Endodermal cell (in vitro differentiated cells): ENCODE data around the gene PHC1. TPM values are rescaled to one million over a fixed set of nuclear protein-coding genes. Genes with fewer than 3 reads are reported as not detected.

Experiments
- DNase-seq: peaks from one replicate; pipeline ENCODE4 v3.0.0-alpha.2; 2017
- H3K27ac ChIP-seq: 2 replicates; pipeline ENCODE4 v1.5.1; 2013; ENCODE audit warnings: mild to moderate bottlenecking, low read depth, low read length, moderate library complexity
- H3K27me3 ChIP-seq: 2 replicates; pipeline ENCODE4 v1.6.1; 2013; ENCODE audit warnings: mild to moderate bottlenecking, low read length, moderate library complexity; ENCODE audit not compliant: insufficient read depth, control insufficient read depth, poor library complexity, severe bottlenecking
- H3K36me3 ChIP-seq: 2 replicates; pipeline ENCODE4 v1.7.0; 2013; ENCODE audit warnings: mild to moderate bottlenecking, low read length, moderate library complexity; ENCODE audit not compliant: control insufficient read depth, insufficient read depth
- H3K4me1 ChIP-seq: one replicate; pipeline ENCODE4 v1.7.0; 2013; ENCODE audit warnings: low read length; ENCODE audit not compliant: control insufficient read depth, insufficient read depth
- H3K4me3 ChIP-seq: 2 replicates; pipeline ENCODE4 v1.5.1; 2013; ENCODE audit warnings: mild to moderate bottlenecking, low read length, moderate library complexity
- H3K9ac ChIP-seq: 2 replicates; pipeline ENCODE4 v1.6.1; 2013; ENCODE audit warnings: mild to moderate bottlenecking, low read length, moderate library complexity; ENCODE audit not compliant: poor library complexity, severe bottlenecking; ENCODE audit errors: extremely low read depth
- H3K9me3 ChIP-seq: 2 replicates; pipeline ENCODE4 v1.6.1; 2013; ENCODE audit warnings: mild to moderate bottlenecking, low read length, moderate library complexity; ENCODE audit not compliant: control insufficient read depth
- H3K27ac Mint-ChIP-seq: 2 replicates; pipeline ENCODE4 v1.8.0; 2020; ENCODE audit warnings: mixed read lengths
- H3K27me3 Mint-ChIP-seq: 2 replicates; pipeline ENCODE4 v1.8.0; 2021; ENCODE audit warnings: mild to moderate bottlenecking, mixed read lengths; ENCODE audit not compliant: insufficient read depth
- H3K36me3 Mint-ChIP-seq: 2 replicates; pipeline ENCODE4 v1.8.0; 2020; ENCODE audit warnings: low read depth, mixed read lengths
- H3K4me1 Mint-ChIP-seq: 2 replicates; pipeline ENCODE4 v1.8.0; 2020; ENCODE audit warnings: mixed read lengths
- H3K4me3 Mint-ChIP-seq: 2 replicates; pipeline ENCODE4 v1.8.0; 2020; ENCODE audit warnings: mild to moderate bottlenecking, moderate library complexity, mixed read lengths
- H3K9me3 Mint-ChIP-seq: 2 replicates; pipeline ENCODE4 v1.8.0; 2020; ENCODE audit warnings: mild to moderate bottlenecking, mixed read lengths
- WGBS, 2 experiments: methylation state at CpG; one replicate each; pipeline versions ENCODE4 v1.1.5 to v1.1.7; 2013; ENCODE audit warnings: missing lambda C conversion rate in 2 of 2, mixed read lengths in 1 of 2; ENCODE audit not compliant: insufficient coverage in 1 of 2, insufficient read length in 1 of 2; 5-methylcytosine and 5-hydroxymethylcytosine counted together
- total RNA-seq, 2 donors: library from RNA; stranded (reverse); fragmentation: NEBNext Ultra II Directional in 1 of 2; extraction: Animal tissue kit (Norgen Biotek cat#: 25700) in 1 of 2; gene quantifications; 2 replicates in 1 of 2; 3 replicates in 1 of 2; pipeline ENCODE4 v1.2.1, GENCODE V29; 2021
- TF ChIP-seq, protein P1 (sequence below): fragments of 200-600 bp; sonication (generic); conservative IDR thresholded peaks from 2 replicates; pipeline ENCODE4 v1.5.0; 2021; ENCODE audit warnings: antibody characterized with exemption, mild to moderate bottlenecking

The PHC1 gene
- total RNA-seq, 2 donors from 2014 or later, result 100 to 538 TPM

DNA sequence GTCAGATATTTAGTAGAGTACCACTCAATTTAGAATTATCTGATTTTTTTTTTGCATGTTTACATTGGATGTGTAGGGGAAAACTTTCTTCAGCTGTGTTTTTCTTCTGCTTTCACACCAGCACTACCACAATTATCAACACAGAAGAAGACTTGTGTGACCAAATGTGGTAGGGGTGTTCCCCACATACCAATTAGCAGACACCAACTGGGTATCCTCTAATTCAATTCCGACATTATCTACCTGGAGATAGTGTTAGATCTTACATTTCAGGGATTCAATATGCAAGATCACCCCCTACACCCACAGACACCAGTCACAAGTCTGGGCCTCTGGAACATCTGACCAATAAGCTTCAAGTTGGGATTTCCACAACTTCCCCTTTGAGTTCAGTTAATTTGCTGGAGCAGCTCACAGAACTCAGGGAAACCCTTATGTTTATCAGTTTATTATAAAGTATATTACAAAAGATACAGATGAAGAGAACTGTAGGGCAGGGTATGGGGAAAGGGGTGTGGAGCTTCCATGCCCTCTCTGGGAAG is 71.0 kb downstream of the PHC1 start:
- 91% methylated on average over 1 of the region's 1 CpG; no CpG with 5 or more reads in 1 of the 2 experiments for WGBS, 2 experiments

DNA sequence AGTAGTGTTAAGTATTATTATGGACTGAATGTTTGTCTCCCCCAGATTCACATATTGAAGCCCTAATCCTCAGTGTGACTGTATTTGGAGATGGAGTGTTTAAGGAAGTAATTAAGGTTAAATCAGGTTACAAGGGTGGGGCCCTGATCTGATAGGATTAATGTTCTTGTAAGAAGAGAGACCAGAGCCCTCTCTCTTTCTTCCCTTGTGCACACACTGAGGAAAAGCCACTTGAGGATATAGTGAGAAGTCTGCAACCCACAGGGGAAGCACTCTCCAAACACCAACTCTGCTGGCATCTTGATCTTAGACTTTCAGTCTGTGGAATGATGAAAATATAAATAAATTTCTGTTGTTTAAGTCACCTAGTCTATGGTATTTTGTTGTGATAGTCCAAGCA is 72.9 kb downstream of the PHC1 start:
- Histone ChIP-seq H3K9me3 (no peaks in the 10 kb centered on the region), H3K27me3 (no peaks in the 10 kb centered on the region), H3K36me3 (no peaks in the 10 kb centered on the region), H3K27ac (no peak overlapping the region), H3K9ac (no peak overlapping the region), H3K4me3 (no peak overlapping the region), H3K4me1 (no peaks in the 10 kb centered on the region)
- no peaks in the 10 kb centered on the region for H3K27me3 Mint-ChIP-seq
- TF ChIP-seq, protein P1, sequence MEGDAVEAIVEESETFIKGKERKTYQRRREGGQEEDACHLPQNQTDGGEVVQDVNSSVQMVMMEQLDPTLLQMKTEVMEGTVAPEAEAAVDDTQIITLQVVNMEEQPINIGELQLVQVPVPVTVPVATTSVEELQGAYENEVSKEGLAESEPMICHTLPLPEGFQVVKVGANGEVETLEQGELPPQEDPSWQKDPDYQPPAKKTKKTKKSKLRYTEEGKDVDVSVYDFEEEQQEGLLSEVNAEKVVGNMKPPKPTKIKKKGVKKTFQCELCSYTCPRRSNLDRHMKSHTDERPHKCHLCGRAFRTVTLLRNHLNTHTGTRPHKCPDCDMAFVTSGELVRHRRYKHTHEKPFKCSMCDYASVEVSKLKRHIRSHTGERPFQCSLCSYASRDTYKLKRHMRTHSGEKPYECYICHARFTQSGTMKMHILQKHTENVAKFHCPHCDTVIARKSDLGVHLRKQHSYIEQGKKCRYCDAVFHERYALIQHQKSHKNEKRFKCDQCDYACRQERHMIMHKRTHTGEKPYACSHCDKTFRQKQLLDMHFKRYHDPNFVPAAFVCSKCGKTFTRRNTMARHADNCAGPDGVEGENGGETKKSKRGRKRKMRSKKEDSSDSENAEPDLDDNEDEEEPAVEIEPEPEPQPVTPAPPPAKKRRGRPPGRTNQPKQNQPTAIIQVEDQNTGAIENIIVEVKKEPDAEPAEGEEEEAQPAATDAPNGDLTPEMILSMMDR, result no peak
- H3K9me3 Mint-ChIP-seq, result no peaks in the 10 kb centered on the region
- no peaks in the 10 kb centered on the region for H3K4me1 Mint-ChIP-seq
- H3K36me3 Mint-ChIP-seq, result no peaks in the 10 kb centered on the region
- DNase-seq, result no peak
- no peak overlapping the region for H3K4me3 Mint-ChIP-seq
- no peak overlapping the region for H3K27ac Mint-ChIP-seq

More for the DNA sequence above, 71.0 kb downstream of the PHC1 start:
- Histone ChIP-seq H3K4me1 (no peaks in the 10 kb centered on the region), H3K9me3 (no peaks in the 10 kb centered on the region), H3K27me3 (no peaks in the 10 kb centered on the region), H3K36me3 (no peaks in the 10 kb centered on the region), H3K27ac (no peak overlapping the region), H3K4me3 (no peak overlapping the region), H3K9ac (no peak overlapping the region)
- no peaks in the 10 kb centered on the region for H3K9me3 Mint-ChIP-seq
- TF ChIP-seq, protein P1, result no peak
- H3K36me3 Mint-ChIP-seq, result no peaks in the 10 kb centered on the region
- no peaks in the 10 kb centered on the region for H3K27me3 Mint-ChIP-seq
- no peaks in the 10 kb centered on the region for H3K4me1 Mint-ChIP-seq
- H3K4me3 Mint-ChIP-seq, result no peak overlapping the region
- H3K27ac Mint-ChIP-seq, result no peak overlapping the region
- DNase-seq, result no peak

- Histone ChIP-seq H3K9me3 (no peaks in the 10 kb centered on the region), H3K27me3 (no peaks in the 10 kb centered on the region), H3K36me3 (no peaks in the 10 kb centered on the region), H3K4me3 (no peak overlapping the region), H3K4me1 (no peaks in the 10 kb centered on the region), H3K9ac (no peak overlapping the region), H3K27ac (no peak overlapping the region)
- DNase-seq, result no peak
- no peaks in the 10 kb centered on the region for H3K4me1 Mint-ChIP-seq
- H3K9me3 Mint-ChIP-seq, result no peaks in the 10 kb centered on the region
- H3K27me3 Mint-ChIP-seq, result no peaks in the 10 kb centered on the region
- no peak overlapping the region for H3K4me3 Mint-ChIP-seq
- no peak overlapping the region for H3K27ac Mint-ChIP-seq
- no peaks in the 10 kb centered on the region for H3K36me3 Mint-ChIP-seq
- TF ChIP-seq, protein P1, result no peak
- 83 to 100% methylated on average over 1 of the region's 1 CpG for WGBS, 2 experiments
Observed at GRCh38 chr12:8987685-8988084, 73.4 kb downstream of the PHC1 start.
